ENCODE results near the gene NFATC4. TPM values are rescaled to one million over a fixed set of nuclear protein-coding genes. Genes with fewer than 3 reads are reported as not detected.

The NFATC4 gene
- total RNA-seq, 2 donors from 2014 or later, result 24.8 to 34.1 TPM

GRCh38 chr14:24426150-24426911, 58.3 kb downstream of the NFATC4 start:
- Histone ChIP-seq H3K4me3 (ENCODE audit: low read length) (no peak overlapping the region), H3K27ac (ENCODE audit: low read depth, low read length) (no peak overlapping the region), H3K27me3 (ENCODE audit: control insufficient read depth, insufficient read depth, low read length, poor library complexity, severe bottlenecking) (peaks cover 14% of the 10 kb centered on the region), H3K9me3 (ENCODE audit: control insufficient read depth, low read length) (no peaks in the 10 kb centered on the region), H3K4me1 (ENCODE audit: control insufficient read depth, insufficient read depth, low read length) (no peaks in the 10 kb centered on the region), H3K36me3 (ENCODE audit: control insufficient read depth, insufficient read depth, low read length) (no peaks in the 10 kb centered on the region), H3K9ac (ENCODE audit: extremely low read depth, low read length, poor library complexity, severe bottlenecking) (no peak overlapping the region)
- peak overlapping the region; percentile 69 for H3K27ac Mint-ChIP-seq
- no peak for DNase-seq
- H3K4me1 Mint-ChIP-seq, result peaks cover 19% of the 10 kb centered on the region
- H3K36me3 Mint-ChIP-seq (ENCODE audit: low read depth), result peaks cover under 1% of the 10 kb centered on the region
- H3K4me3 Mint-ChIP-seq, result no peak overlapping the region
- 84% methylated on average over 2 of the region's 2 CpGs; no CpG with 5 or more reads in 1 of the 2 experiments for WGBS, 2 experiments (ENCODE audit: insufficient coverage in 1 of 2, insufficient read length in 1 of 2)
- peaks cover 6% of the 10 kb centered on the region for H3K27me3 Mint-ChIP-seq (ENCODE audit: insufficient read depth)
- no peaks in the 10 kb centered on the region for H3K9me3 Mint-ChIP-seq
- TF ChIP-seq CTCF (conservative IDR thresholded peaks at IDR 0.05), result no peak

- peaks cover 6% of the 10 kb centered on the region for H3K27me3 Mint-ChIP-seq (ENCODE audit: insufficient read depth)
- Histone ChIP-seq H3K4me3 (ENCODE audit: low read length) (no peak overlapping the region), H3K27ac (ENCODE audit: low read depth, low read length) (no peak overlapping the region), H3K9ac (ENCODE audit: extremely low read depth, low read length, poor library complexity, severe bottlenecking) (no peak overlapping the region), H3K4me1 (ENCODE audit: control insufficient read depth, insufficient read depth, low read length) (no peaks in the 10 kb centered on the region), H3K27me3 (ENCODE audit: control insufficient read depth, insufficient read depth, low read length, poor library complexity, severe bottlenecking) (peaks cover 14% of the 10 kb centered on the region), H3K36me3 (ENCODE audit: control insufficient read depth, insufficient read depth, low read length) (no peaks in the 10 kb centered on the region), H3K9me3 (ENCODE audit: control insufficient read depth, low read length) (no peaks in the 10 kb centered on the region)
- 81 to 86% methylated on average over 6 to 8 of the region's 8 CpGs for WGBS, 2 experiments (ENCODE audit: insufficient coverage in 1 of 2, insufficient read length in 1 of 2)
- peak; percentile 48 for TF ChIP-seq CTCF (conservative IDR thresholded peaks at IDR 0.05)
- peak overlapping the region; percentile 69 for H3K27ac Mint-ChIP-seq
- H3K4me3 Mint-ChIP-seq, result no peak overlapping the region
- peak; percentile 81 for DNase-seq
- H3K36me3 Mint-ChIP-seq (ENCODE audit: low read depth), result peaks cover 5% of the 10 kb centered on the region
- no peaks in the 10 kb centered on the region for H3K9me3 Mint-ChIP-seq
- H3K4me1 Mint-ChIP-seq, result peaks cover 25% of the 10 kb centered on the region
These were observed 59.0 kb downstream of the NFATC4 start for GRCh38 chr14:24426912-24427536.

GRCh38 chr14:24427537-24428508, 59.8 kb downstream of the NFATC4 start:
- Histone ChIP-seq H3K27me3 (ENCODE audit: control insufficient read depth, insufficient read depth, low read length, poor library complexity, severe bottlenecking) (peaks cover 7% of the 10 kb centered on the region), H3K36me3 (ENCODE audit: control insufficient read depth, insufficient read depth, low read length) (peaks cover 4% of the 10 kb centered on the region), H3K4me3 (ENCODE audit: low read length) (no peak overlapping the region), H3K9me3 (ENCODE audit: control insufficient read depth, low read length) (no peaks in the 10 kb centered on the region), H3K9ac (ENCODE audit: extremely low read depth, low read length, poor library complexity, severe bottlenecking) (no peak overlapping the region), H3K4me1 (ENCODE audit: control insufficient read depth, insufficient read depth, low read length) (no peaks in the 10 kb centered on the region), H3K27ac (ENCODE audit: low read depth, low read length) (no peak overlapping the region)
- H3K27ac Mint-ChIP-seq, result no peak overlapping the region
- no peaks in the 10 kb centered on the region for H3K9me3 Mint-ChIP-seq
- no peak overlapping the region for H3K4me3 Mint-ChIP-seq
- peaks cover 8% of the 10 kb centered on the region for H3K36me3 Mint-ChIP-seq (ENCODE audit: low read depth)
- H3K27me3 Mint-ChIP-seq (ENCODE audit: insufficient read depth), result peaks cover 6% of the 10 kb centered on the region
- no peak for DNase-seq
- WGBS, 2 experiments (ENCODE audit: insufficient coverage in 1 of 2, insufficient read length in 1 of 2), result 93 to 94% methylated on average over 9 to 18 of the region's 18 CpGs
- H3K4me1 Mint-ChIP-seq, result peaks cover 25% of the 10 kb centered on the region
- TF ChIP-seq CTCF (conservative IDR thresholded peaks at IDR 0.05), result no peak
